Activated CD4-positive, alpha-beta T cell treated with anti-CD3 and anti-CD28 coated beads, Interleukin-2, amount 50 U/mL, for 1 hour (primary cell): Measurements from ENCODE around the gene PTPRK.
"Not testable (repeated sequence)": the region's sequence is repeated elsewhere in the genome, so short reads cannot be mapped to it uniquely, and the experiment has no call there.

Experiments used
- DNase-seq: peaks from one replicate; pipeline ENCODE4 v3.0.0-alpha.2; 2020

The PTPRK gene

GRCh38 chr6:128487746-128488145, 32.7 kb downstream of the PTPRK start:
- DNase-seq = no peak

- DNase-seq = no peak
Observed at GRCh38 chr6:128487055-128487454, 33.3 kb downstream of the PTPRK start.

GRCh38 chr6:128486580-128486979, 33.8 kb downstream of the PTPRK start:
- not testable (repeated sequence) for DNase-seq

- no peak for DNase-seq
Observed at GRCh38 chr6:128483472-128484135, 36.8 kb downstream of the PTPRK start.

GRCh38 chr6:128482642-128483041, 37.8 kb downstream of the PTPRK start:
- DNase-seq = no peak

- DNase-seq = no peak
Observed at GRCh38 chr6:128479991-128480390, 40.4 kb downstream of the PTPRK start.

GRCh38 chr6:128479048-128479666, 41.2 kb downstream of the PTPRK start:
- no peak for DNase-seq

- DNase-seq = no peak
Observed at GRCh38 chr6:128478230-128479047, 42.0 kb downstream of the PTPRK start.

- DNase-seq = no peak
Observed at GRCh38 chr6:128474933-128475332, 45.5 kb downstream of the PTPRK start.

- no peak for DNase-seq
Observed at GRCh38 chr6:128474481-128474880, 45.9 kb downstream of the PTPRK start.

- DNase-seq = no peak
Observed at GRCh38 chr6:128471907-128472306, 48.5 kb downstream of the PTPRK start.

GRCh38 chr6:128465368-128466343, 54.7 kb downstream of the PTPRK start:
- no peak for DNase-seq

- no peak for DNase-seq
Observed at GRCh38 chr6:128464790-128465189, 55.6 kb downstream of the PTPRK start.

- no peak for DNase-seq
Observed at GRCh38 chr6:128463942-128464341, 56.5 kb downstream of the PTPRK start.

GRCh38 chr6:128461501-128461900, 58.9 kb downstream of the PTPRK start:
- no peak for DNase-seq

GRCh38 chr6:128456510-128457230, 63.7 kb downstream of the PTPRK start:
- DNase-seq = no peak

- DNase-seq = no peak
Observed at GRCh38 chr6:128455959-128456358, 64.4 kb downstream of the PTPRK start.

GRCh38 chr6:128452713-128453112, 67.7 kb downstream of the PTPRK start:
- no peak for DNase-seq

GRCh38 chr6:128446497-128446896, 73.9 kb downstream of the PTPRK start:
- no peak for DNase-seq

- no peak for DNase-seq
Observed at GRCh38 chr6:128443553-128443952, 76.8 kb downstream of the PTPRK start.

GRCh38 chr6:128439627-128440026, 80.8 kb downstream of the PTPRK start:
- DNase-seq = no peak

GRCh38 chr6:128438393-128438792, 82.0 kb downstream of the PTPRK start:
- DNase-seq = no peak
